Measurements from ENCODE around the gene C10orf105.
A peak's percentile ranks its signal among the peaks of the same experiment; 100 is the strongest.

The C10orf105 gene

DNA sequence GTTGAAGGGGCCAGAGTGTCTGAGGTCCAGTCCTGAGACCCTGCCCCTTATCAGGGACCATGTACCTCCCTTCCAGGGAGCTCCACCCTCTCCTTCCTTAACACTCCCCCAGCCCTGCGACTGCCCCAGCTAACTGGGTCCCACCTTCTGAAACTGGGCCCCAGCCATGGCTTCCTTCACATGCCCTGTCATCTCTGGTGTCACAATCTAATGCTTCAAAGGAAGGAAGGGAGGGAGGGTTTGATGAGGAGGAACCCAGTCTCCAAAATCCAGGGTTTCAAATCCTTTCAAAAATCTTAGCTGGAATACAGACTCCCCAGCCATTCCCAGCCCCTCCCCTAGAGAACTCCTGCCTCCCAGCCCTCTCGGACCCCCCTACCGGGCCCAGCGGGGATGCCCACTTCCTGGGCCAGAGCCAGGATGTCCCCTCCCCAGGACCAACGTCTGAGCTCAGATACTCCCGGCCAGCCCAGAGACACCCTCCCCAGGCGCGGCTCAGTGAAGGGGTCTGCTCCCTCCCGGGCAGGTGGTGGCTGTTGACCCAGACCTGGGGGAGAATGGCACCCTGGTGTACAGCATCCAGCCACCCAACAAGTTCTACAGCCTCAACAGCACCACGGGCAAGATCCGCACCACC lies 18.0 kb downstream of the C10orf105 start:
- no peak for DNase-seq

DNA sequence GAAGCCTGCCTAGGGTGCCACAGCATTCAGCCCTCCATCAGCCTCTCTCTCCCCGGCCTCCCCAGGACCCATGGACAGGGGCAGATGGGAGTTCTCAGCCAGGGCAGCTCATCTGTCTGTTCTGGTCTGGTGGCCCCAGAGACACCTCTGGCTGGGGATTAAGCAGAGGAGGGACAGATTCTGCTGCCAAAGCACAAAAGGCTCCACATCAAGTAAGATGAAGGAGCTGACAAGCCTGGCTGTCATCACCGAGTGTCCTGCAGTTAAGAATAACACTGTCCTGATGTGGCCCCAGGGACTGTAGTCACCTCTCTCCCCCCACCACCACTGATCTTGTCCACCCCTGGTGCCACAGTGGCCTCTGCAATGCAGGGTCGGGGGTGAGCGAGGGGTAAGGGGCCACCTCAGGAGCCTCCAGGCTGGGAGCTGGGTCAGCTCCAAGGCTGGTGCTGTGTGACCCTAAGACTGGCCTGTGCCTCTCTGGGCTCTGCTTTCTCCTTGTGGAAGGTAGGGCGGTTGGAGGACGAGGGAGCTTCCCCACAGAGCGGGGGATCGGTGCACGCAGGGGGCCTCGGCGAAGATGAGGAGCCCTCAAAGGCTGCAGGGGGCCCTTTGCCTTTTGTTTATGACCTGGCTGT lies 18.7 kb downstream of the C10orf105 start:
- no peak for DNase-seq

DNA sequence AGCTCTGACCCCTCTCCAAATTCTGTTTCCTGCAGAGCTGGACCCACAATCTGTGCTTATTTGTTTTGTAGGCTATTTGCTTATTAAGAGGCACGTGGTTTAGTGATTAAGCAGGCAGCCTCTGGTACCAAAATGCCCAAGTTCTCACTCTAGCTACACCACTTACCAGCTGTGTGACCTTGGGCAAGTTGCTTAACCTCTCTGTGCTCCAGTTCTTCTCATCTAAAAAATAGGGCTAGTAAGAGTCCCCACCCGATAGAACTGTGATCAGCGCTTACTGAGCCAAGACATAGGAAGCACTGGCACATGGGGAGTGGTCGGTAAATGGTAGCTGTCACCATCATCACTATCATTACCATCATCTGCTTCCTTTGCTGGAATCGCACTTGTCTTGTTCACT lies 20.8 kb downstream of the C10orf105 start:
- no peak for DNase-seq

DNA sequence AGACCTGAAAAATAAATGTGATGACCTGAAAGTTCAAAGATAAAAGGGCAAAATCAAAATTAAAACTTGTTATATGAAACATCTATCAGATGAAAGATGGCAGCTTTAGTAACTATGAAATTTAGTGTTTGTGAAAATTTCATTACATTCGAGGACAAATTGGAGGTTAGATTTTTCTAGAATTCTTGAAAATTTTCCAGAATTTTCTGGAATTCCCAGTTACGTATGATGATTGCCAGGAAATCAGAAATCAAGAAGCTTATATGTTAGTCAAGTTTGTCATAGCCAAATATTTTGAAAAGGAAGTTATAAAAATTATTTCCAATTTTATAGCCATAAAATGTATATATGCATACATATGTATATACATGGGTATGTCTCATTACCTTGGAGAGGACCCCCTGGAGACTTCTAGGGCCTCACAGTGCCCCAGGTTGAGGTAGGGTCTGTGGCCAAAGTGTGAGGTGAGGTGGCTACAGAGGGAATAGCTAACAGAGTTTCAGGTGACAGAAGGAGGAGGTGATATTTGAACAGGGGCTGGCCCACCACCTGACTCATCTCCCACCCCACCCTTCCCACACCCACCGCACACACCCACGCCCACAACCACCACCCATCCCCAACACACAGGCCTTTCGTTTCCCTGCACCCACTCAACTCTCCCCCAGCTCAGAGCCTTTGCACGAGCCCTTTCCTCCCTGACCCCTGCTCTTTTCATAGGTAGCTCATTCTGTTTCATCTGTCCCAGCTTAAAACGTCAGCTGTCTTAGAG lies 21.5 kb downstream of the C10orf105 start:
- DNase-seq, result no peak

DNA sequence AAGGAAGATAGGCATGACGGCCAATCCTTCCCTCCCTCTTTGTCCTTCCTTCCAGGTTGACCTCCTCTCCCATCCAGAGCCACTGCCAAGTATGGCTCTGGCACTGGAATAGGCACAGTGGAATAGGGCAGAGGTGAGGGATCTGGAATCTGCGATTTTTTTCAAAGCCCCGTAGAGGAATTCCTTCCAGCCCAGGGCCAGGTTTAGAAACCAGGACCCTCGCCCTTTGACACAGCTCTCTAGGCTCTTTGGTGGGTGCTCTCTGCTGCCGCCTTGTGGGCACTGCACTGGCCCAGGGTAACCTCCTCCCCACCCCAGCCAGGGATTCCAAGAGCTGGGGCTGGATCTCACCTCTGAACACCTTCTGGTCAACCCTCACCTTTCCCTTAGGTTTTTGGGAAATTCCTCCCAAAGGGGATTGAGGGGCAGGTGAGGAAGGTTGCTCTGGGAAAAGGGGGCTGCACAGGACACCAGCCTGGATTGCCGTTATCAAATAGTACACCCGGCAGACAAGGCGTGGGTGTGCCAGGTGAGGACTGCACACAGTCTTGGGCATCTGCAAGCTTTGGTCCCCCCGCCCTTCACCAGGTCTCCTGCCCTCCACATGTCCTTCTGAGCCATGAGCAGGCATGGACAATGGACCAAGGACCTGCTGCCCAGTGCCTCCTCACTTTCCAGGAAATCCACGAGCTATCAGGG lies 22.8 kb downstream of the C10orf105 start:
- peak in 23 of 51 donors; percentile 10 to 70 (median 34) for DNase-seq

DNA sequence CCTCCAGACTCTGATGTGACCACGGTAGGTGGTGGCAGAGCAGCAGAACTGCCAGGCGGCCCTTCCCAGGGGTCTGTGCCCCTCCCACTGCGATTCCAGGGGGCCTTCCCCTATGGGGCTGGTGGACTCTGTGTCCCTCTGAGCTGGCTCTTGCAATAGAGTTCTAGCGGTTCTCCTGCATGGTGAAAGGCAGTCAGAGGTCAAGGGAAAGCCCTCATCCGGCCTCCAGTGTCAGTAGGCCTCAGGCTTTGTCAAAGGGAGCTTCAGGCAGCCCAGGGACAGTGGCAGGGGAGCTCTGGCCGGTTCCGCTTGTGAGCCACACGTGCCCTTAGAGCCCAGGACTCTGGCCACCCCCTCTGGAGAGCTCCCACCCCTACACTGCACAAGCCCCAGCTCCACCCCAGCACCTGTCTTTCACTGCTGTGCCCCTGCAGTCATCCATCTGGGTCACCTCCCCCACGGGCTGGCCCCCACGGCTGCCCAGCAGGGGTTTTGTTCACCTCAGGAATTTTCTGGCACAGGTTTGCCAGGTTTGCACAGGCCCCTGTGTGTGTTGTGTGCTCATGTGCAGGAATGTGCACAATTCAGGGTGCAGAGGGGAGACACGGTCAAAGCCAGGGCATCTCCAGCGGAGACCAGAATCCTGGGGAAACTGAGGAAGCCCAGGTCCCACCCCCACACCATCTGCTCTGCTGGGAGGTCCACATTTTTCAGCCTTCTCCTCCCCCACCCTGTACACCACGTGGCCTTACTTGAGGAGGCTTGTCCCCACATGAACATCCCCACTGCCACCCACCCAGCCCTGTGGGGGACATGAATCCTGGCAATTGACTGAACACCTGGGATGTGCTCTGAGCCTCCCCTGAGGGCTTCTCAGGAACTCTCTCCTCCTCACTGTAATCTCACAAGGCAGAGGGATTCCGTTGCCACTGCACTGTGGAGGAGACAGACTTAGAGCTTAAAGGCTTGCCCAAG lies 23.8 kb downstream of the C10orf105 start:
- DNase-seq, result no peak

DNA sequence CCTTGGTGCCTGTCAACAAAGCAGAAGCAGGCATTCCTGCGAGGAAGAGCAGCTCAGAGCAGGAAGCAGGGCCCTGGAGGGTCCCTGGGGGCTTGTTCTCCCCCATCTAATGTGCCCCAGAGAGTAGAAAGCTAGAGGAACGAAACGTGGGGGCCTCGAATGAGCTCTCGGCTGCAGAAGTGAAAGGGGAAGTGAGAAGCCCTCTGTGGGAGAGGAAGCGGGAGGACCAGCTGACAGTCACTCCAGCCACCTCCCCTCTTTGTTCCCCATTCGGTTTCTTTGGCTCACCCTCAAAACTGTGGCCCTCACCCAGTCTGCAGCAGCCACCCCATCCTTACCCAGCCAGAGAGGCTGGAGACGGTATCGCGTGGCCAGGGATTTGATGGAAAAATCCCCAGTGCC lies 25.0 kb downstream of the C10orf105 start:
- peak in 12 of 51 donors; percentile 13 to 47 (median 26) for DNase-seq

DNA sequence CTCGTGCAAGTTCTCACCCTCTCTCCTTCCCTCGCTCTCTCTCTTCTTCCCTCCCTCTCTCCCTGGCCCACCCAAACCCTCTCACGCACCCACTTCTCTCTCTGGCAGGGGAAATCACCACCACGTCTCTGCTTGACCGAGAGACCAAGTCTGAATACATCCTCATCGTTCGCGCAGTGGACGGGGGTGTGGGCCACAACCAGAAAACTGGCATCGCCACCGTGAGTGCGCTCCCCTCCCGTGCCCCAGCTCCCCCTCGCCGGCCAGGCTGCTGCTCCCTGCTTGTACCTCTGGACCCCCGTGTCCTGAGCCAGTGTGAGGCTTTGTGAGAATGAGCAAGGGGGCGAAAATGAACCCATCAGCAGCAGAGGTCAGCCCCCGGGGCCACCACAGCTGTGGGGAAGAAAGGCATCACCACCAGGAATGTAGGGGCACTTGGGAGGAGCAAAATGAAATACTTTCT lies 25.5 kb downstream of the C10orf105 start:
- DNase-seq, result no peak

DNA sequence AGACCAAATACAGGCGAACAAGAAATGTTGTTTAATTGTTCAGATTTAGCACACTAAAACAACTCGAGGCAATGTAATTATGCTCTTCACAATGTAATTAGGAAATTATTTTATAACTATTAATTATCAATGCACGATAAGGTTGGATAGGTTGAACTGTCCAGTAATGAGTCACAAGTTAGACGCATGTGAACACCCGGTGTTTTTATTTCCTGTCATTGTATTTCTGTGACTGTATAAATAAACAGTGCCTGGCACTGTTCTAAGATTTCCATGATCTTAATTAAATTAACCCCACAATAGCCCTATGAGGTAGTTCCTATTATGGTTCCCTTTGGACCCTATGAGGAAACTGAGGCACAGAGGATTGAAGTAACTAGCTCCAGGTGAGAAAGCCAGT lies 26.2 kb downstream of the C10orf105 start:
- DNase-seq, result no peak

DNA sequence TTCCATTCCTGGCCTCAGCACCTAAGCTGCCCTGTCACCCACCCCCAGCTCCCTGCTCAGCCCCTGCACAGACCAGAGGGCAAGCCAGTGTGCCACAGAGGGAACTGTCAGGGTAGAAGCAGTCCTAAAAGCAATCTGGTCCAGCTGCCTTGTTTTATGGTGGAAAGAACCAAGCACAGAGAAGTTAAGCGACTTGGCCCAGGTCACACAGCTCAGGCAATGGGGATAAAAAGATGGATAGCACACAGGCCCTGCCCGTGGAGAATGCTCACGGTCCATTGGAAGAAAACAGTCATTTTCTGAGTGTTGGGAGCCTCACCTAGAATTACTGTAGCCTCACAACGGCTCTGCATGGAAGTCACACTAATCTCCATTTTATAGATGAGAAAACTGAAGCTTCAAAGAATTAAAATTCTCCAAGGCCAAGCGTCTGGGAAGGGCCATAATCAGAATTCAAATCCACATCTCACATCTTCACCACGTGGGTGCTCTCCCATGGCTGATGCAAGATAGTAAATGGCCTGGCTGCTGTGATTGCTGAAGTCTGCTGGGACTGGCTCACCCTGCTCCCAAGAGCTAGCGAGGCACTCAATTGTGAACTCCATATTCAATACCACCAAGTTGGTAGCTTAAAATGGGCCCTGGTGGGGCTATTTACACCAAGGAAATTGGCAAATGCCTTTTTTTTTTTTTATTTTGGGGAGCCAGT lies 26.8 kb downstream of the C10orf105 start:
- no peak for DNase-seq

DNA sequence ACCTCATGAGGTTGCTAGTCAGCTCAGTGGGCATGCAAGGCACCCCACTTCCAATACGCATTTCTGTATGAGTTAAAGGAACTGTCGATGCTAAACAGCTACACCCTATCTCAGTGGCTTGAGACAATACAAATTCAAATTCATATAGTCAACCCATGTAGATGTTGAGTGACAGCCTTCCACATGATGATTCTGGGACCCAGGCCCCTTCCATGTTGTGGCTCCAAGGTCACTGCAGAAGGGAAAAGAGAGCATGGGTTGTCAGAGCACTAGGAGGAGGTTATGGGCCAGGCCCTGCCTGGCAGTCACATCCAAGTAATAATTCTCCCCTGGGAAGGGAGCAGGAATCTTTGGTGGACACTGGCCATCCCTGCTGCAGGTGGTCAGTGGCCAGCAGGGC lies 28.2 kb downstream of the C10orf105 start:
- DNase-seq, result no peak

DNA sequence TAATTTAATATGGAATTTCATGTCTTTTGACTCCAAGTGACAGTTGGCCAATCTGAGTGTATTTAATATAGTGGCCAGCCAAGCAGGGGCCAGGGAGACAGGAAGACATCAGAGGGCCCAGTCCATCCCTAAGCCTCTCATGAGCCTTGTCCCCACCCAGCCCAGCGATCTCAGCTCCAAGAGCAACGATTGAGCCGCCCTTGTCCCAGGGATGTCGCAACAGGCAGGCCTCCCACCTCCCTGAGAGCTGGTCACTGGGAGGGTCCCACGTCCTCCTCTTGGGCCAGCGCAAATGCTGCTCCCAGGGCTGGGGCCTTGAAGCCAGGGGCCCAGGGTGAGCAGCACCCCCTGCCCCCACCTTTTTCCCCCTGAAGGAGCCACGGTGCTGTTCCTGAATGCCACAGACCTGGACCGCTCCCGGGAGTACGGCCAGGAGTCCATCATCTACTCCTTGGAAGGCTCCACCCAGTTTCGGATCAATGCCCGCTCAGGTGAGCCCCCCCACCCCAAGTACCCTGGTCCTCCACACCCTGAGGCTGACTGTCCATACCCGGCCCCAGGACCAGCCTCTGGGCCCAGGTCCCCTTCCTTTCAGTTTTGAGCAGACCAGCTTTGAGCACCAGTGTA lies 29.4 kb downstream of the C10orf105 start:
- no peak for DNase-seq

DNA sequence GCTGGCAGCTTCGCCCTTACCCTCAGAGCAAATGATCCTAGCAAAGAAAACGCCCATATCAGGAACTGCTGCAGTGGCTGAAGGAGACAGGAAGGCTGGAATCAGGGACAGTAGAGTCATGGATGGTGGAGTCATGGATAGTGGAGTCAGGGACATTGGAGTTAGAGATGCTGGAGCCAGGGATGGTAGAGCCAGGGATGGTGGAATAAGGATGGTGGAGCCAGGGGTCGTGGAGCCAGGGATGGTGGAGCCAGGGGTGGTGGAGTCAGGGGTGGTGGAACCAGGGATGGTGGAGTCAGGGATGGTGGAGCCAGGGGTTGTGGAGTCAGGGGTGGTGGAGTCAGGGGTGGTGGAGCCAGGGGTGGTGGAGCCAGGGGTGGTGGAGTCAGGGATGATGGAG lies 31.3 kb downstream of the C10orf105 start:
- DNase-seq, result no peak

DNA sequence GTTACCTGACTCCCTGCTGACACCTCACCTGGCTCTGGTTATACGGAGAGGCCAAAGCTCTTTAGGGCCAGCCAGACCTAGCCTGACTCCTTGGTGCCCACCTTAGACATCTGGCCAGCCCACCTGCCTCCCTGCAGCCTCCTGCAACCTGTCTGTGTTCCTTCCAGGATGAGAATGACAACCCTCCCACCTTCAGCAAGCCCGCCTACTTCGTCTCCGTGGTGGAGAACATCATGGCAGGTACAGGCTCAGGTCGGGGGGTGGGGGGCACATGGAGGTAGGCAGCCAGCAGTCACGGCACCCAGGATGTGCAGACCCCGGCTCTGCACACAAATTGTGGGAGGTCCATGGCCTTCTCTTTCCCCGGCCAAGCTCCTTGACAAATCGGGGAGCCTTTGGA lies 32.1 kb downstream of the C10orf105 start:
- DNase-seq, result no peak

DNA sequence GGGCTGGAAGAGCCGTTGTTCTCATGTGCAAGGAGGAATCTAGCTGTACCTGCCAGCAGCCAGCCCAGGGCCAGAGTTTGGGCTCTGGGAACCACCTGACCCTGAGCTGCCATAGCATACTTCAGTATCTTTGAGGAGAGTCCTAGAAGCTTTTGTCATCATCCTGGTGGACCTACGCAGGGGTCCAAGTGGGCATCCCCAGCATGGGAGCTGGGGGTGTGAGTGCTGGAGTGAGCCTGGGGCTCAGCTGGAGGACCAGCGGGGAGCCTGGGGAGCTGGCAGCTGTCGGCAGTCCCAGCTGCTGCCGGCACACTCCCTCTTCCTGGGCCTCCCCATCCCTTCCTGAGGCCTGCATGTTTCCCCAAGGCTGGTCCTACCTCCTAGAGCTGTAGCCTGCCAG lies 32.5 kb downstream of the C10orf105 start:
- DNase-seq, result no peak

DNA sequence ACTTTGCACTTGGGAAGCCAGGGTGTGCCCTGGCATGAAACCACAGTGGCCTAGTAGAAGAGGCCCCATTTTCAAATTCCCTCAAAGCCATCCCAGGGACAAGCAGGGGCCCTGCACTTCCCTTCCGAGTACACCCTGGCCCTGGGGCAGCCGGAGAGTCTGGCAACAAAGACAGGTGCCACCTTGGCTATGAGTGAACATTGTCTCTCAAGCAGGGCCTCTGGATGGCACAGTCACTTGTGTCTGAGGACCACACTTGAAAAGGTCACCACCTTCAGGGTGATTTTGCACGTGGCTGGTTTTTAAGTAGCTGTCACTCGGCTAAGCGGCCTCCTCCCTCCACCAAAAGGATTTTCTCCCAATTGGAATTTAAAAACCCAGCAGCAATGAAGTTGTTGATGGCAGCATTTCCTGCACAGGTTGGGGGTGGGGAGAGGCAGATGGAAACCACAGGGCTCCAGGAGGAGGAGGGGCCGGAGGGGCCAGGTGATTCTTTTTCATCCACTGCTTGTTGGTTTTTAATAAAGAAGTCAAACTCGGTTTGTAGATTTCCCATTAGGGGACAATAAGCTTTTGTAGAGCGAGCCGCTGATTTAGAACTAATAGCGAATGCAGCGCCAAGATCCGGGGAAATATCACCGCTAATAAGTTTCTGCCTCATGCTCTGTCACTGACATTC lies 33.9 kb downstream of the C10orf105 start:
- no peak for DNase-seq

DNA sequence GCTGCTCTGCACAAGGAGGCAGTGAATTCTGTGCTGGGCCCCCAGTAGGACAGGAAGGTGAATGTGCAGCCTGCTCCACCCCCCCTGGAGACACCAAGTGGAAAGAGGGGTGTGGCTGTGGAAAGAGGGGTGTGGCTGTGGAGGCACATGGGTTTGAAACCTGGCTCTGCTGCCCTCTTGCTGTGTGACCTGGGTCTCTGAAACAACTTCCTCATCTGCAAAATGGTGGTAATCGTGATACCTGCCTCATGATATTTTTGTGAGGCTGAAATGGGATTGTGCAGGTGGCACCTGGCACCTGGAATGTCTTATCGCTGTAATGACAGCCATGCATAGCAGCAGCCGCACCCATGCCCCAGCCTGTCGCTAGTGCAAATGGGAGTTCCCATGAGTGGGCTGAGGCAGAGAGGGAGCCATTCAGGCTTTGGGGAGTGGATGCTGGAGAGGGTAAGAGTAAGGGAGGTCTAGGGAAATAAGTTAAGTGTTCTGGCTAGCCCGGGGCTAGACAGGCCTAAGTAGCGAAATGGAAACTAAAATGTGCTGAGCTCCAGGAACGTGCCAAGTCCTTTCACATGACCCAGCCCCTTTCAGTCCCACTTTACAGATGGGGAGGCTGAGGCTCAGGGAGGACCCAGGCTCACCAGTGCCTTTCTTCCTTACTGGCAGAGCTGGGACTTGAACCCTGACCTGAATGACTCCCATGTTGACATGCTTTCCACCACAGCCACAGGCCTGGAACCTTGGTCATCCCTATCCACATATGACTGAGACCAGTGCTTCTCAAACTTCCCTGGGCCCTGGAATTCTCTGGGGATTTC lies 35.0 kb downstream of the C10orf105 start:
- DNase-seq, result no peak

DNA sequence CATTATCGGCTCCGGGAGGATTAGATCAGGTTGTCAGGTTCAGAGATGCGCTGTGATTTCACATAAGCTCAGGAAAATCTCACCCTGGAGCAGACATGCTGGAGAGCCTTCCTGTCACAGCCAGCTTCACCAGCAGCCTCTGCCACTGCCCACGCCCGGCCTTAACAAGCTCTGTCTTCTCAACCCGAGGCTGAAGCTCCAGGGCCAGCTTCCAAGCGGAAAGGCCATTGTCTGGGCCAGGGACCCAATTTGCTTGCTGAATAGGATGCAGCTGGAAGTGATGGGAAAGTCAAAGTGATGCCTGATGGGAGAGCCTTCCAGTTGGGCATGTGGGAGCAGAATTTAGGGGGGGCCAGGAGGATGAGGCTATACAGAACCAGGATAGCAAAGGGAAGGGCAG lies 36.3 kb downstream of the C10orf105 start:
- peak in 9 of 51 donors; percentile 6 to 31 (median 16) for DNase-seq

All from hypothalamus (tissue), 51 donors.